ENCODE results near the gene NFATC2. TPM values are rescaled to one million over a fixed set of nuclear protein-coding genes. Genes with fewer than 3 reads are reported as not detected.

The NFATC2 gene
- total RNA-seq, 1 donor from 2014 or later, result 4.2 TPM

DNA sequence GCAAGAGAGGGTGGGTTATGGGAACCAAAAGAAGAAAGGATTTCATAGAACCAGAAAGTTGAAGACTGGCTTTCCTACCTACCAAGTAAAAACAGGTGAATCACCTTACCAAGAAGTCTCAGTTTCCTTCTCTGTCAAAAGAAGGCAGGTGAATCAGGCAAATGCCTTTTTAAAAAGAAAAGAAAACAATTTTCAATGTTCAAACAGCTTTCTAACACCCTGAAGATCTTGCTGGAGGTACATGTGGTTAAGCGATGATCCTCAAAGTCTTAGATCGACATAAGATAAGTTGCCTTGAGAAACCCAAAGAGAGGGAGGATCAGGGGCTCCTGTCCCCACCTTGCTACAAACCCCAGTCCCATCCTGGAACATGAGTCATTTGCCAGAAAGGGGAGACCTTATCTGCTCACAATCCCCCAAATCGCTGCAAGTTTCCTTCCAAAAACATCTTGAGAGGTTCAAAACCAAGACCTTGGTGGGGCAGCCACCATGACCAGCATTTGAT lies 71.6 kb downstream of the NFATC2 start:
- no peaks in the 10 kb centered on the region for H3K36me3 ChIP-seq
- no peaks in the 10 kb centered on the region for H3K4me1 ChIP-seq
- intact Hi-C loops (cut with micrococcal nuclease), result no loop called here
- H3K27me3 ChIP-seq (ENCODE audit: low read depth), result no peaks in the 10 kb centered on the region
- H3K27ac ChIP-seq (replicated peaks), result no peak overlapping the region
- no peaks in the 10 kb centered on the region for H3K9me3 ChIP-seq (replicated peaks)
- TF ChIP-seq, protein P1, sequence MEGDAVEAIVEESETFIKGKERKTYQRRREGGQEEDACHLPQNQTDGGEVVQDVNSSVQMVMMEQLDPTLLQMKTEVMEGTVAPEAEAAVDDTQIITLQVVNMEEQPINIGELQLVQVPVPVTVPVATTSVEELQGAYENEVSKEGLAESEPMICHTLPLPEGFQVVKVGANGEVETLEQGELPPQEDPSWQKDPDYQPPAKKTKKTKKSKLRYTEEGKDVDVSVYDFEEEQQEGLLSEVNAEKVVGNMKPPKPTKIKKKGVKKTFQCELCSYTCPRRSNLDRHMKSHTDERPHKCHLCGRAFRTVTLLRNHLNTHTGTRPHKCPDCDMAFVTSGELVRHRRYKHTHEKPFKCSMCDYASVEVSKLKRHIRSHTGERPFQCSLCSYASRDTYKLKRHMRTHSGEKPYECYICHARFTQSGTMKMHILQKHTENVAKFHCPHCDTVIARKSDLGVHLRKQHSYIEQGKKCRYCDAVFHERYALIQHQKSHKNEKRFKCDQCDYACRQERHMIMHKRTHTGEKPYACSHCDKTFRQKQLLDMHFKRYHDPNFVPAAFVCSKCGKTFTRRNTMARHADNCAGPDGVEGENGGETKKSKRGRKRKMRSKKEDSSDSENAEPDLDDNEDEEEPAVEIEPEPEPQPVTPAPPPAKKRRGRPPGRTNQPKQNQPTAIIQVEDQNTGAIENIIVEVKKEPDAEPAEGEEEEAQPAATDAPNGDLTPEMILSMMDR (IDR thresholded peaks at IDR 0.05; ENCODE audit: borderline replicate concordance), result no peak
- no peak overlapping the region for H3K4me3 ChIP-seq
- DNase-seq, result no peak

DNA sequence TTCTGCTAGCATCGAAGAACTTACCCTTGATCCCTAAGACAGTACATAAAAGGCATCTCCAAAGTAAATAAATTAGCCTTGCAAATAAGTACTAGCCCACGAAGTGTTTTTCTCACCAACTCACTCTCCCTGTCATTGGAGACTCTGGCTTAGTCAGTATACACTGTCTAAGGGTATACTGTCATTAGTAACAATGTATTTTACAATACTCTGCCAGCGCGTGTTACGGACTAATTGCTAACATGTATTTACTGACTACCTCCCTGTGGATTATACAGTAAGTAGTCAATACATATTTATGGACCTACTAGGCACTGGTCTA lies 72.1 kb downstream of the NFATC2 start:
- TF ChIP-seq, protein P1 (IDR thresholded peaks at IDR 0.05; ENCODE audit: borderline replicate concordance), result no peak
- Histone ChIP-seq H3K27ac (replicated peaks) (no peak overlapping the region), H3K27me3 (ENCODE audit: low read depth) (no peaks in the 10 kb centered on the region), H3K4me3 (no peak overlapping the region), H3K9me3 (replicated peaks) (no peaks in the 10 kb centered on the region), H3K36me3 (no peaks in the 10 kb centered on the region), H3K4me1 (no peaks in the 10 kb centered on the region)
- DNase-seq, result no peak
- intact Hi-C loops (cut with micrococcal nuclease), result no loop called here

DNA sequence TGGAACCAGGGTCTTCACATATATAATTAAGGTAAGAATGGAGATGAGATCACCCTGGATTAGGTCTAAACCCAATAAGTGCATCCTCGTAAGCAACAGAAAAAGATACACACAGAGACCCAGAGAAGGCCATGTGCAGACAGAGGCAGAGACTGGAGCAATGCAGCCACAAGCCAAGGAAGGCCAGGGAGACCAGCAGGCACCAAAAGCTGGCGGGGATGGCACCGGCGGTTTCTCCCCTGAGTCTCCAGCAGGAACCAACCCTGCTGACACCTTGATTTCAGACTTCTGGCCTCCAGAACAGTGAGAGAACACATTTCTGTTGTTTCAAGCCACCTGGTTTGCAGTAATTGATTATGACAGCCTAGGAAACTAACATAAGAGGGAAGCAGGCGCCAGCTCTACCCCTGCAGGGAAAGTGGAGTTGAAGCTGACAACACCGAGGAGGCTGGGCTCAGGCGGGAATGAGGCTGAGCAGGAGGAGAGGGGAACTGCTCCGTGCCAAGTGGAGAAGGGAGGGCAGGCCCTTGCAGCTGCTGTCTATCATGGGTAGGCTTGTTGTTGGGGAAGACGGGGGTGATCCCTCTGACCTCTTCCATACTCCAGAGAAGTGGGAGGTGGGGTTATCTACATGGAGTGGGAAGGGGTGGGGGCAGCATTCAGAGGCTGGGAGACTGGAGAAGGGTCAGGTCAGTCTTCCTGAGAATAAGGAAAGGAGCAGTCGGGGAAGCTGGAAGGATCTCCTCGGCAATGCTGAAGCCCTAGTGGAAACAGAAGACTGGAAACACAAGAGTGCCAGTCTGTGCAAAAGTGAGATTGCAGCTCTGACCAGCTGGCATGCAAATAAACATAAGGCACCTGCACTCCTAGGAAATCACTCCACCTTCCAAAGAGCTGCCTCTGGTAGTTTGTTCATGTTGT lies 72.7 kb downstream of the NFATC2 start:
- no peak for DNase-seq
- Histone ChIP-seq H3K36me3 (no peaks in the 10 kb centered on the region), H3K4me1 (no peaks in the 10 kb centered on the region), H3K9me3 (replicated peaks) (no peaks in the 10 kb centered on the region), H3K27me3 (ENCODE audit: low read depth) (no peaks in the 10 kb centered on the region), H3K27ac (replicated peaks) (no peak overlapping the region), H3K4me3 (no peak overlapping the region)
- intact Hi-C loops (cut with micrococcal nuclease), result no loop called here
- TF ChIP-seq, protein P1 (IDR thresholded peaks at IDR 0.05; ENCODE audit: borderline replicate concordance), result no peak

DNA sequence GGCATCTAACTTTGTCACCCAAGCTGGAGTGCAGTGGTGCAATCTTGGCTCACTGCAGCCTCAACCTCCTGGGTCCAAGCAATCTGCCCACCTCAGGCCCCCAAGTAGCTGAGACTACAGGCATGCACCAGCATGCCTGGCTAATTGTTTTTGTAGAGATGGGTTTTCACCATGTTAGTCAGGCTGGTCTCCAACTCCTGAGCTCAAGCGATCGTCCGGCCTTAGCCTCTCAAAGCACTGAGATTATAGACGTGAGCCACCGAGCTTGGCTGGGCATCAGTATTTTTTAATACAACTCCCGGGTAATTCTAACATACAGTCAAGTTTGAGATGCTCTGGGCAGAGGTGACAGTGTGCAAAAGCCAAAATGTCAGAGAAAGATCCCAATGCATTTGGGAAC lies 73.5 kb downstream of the NFATC2 start:
- Histone ChIP-seq H3K9me3 (replicated peaks) (no peaks in the 10 kb centered on the region), H3K4me3 (no peak overlapping the region), H3K27ac (replicated peaks) (no peak overlapping the region), H3K36me3 (no peaks in the 10 kb centered on the region), H3K27me3 (ENCODE audit: low read depth) (no peaks in the 10 kb centered on the region), H3K4me1 (no peaks in the 10 kb centered on the region)
- intact Hi-C loops (cut with micrococcal nuclease), result no loop called here
- DNase-seq, result no peak
- TF ChIP-seq, protein P1 (IDR thresholded peaks at IDR 0.05; ENCODE audit: borderline replicate concordance), result no peak

GRCh38 chr20:51468636-51469035 lies 73.9 kb downstream of the NFATC2 start:
- Histone ChIP-seq H3K4me3 (no peak overlapping the region), H3K9me3 (replicated peaks) (no peaks in the 10 kb centered on the region), H3K4me1 (peaks cover under 1% of the 10 kb centered on the region), H3K27ac (replicated peaks) (no peak overlapping the region), H3K27me3 (ENCODE audit: low read depth) (no peaks in the 10 kb centered on the region), H3K36me3 (no peaks in the 10 kb centered on the region)
- intact Hi-C loops (cut with micrococcal nuclease), result no loop called here
- TF ChIP-seq, protein P1 (IDR thresholded peaks at IDR 0.05; ENCODE audit: borderline replicate concordance), result no peak
- DNase-seq, result no peak
